HepG2 (cell line): ENCODE data around the gene ATP6V0E2. TPM values are rescaled to one million over a fixed set of nuclear protein-coding genes. Genes with fewer than 3 reads are reported as not detected.

Experiments used
- ATRX ChIP-seq: sonication (generic); formaldehyde crosslinking; IDR thresholded peaks from 2 replicates; pipeline ENCODE4 v1.4.0; 2020; ENCODE audit warnings: missing genetic modification reagents, borderline replicate concordance
- CEBPG ChIP-seq: IDR thresholded peaks from 2 replicates; pipeline ENCODE4 v1.6.1; 2016
- DMAP1 ChIP-seq: IDR thresholded peaks from 2 replicates; pipeline ENCODE4 v1.6.1; 2016
- FOXA3 ChIP-seq: IDR thresholded peaks from 2 replicates; pipeline ENCODE4 v1.6.1; 2016; ENCODE audit warnings: missing genetic modification reagents, missing compliant biosample characterization
- JDP2 ChIP-seq: sonication (generic); formaldehyde crosslinking; IDR thresholded peaks from 2 replicates; pipeline ENCODE4 v1.8.1; 2022; ENCODE audit warnings: missing genetic modification reagents, borderline replicate concordance
- MXI1 ChIP-seq: IDR thresholded peaks from 3 replicates; pipeline ENCODE4 v1.6.1; 2012; ENCODE audit warnings: low read depth, low read length, inconsistent platforms, borderline replicate concordance
- NKX3-1 ChIP-seq: sonication (generic); formaldehyde crosslinking; IDR thresholded peaks from 2 replicates; pipeline ENCODE4 v1.5.0; 2020; ENCODE audit warnings: missing genetic modification reagents
- RFX1 ChIP-seq: fragments of 450-650 bp; IDR thresholded peaks from 2 replicates; pipeline ENCODE4 v1.6.1; 2017
- THAP11 ChIP-seq: IDR thresholded peaks from 2 replicates; pipeline ENCODE4 v1.6.1; 2016; ENCODE audit warnings: missing biosample characterization, missing genetic modification reagents
- ZEB1 ChIP-seq: IDR thresholded peaks from 2 replicates; pipeline ENCODE4 v1.6.1; 2012; ENCODE audit warnings: mild to moderate bottlenecking, low read depth, inconsistent platforms; ENCODE audit not compliant: insufficient replicate concordance
- ZFP37 ChIP-seq: sonication (generic); formaldehyde crosslinking; IDR thresholded peaks from 2 replicates; pipeline ENCODE4 v1.4.0; 2020; ENCODE audit warnings: missing genetic modification reagents, borderline replicate concordance
- ZNF12 ChIP-seq: sonication (generic); formaldehyde crosslinking; IDR thresholded peaks from 2 replicates; pipeline ENCODE4 v1.5.0; 2020; ENCODE audit warnings: missing genetic modification reagents
- ZNF224 ChIP-seq: sonication (generic); formaldehyde crosslinking; IDR thresholded peaks from 2 replicates; pipeline ENCODE4 v1.5.0; 2020; ENCODE audit warnings: mild to moderate bottlenecking, missing genetic modification reagents
- ZNF296 ChIP-seq: sonication (generic); formaldehyde crosslinking; conservative IDR thresholded peaks from 2 replicates; pipeline ENCODE4 v1.5.0; 2020; ENCODE audit warnings: mild to moderate bottlenecking, missing genetic modification reagents
- ZNF557 ChIP-seq: sonication (generic); formaldehyde crosslinking; IDR thresholded peaks from 2 replicates; pipeline ENCODE4 v1.4.0; 2020; ENCODE audit warnings: missing genetic modification reagents
- ZNF589 ChIP-seq: sonication (generic); formaldehyde crosslinking; conservative IDR thresholded peaks from 2 replicates; pipeline ENCODE4 v1.8.0; 2022; ENCODE audit warnings: mild to moderate bottlenecking, moderate library complexity, missing genetic modification reagents
- ZNF7 ChIP-seq: IDR thresholded peaks from 2 replicates; pipeline ENCODE4 v1.6.1; 2016; ENCODE audit warnings: missing biosample characterization, missing genetic modification reagents
- ZSCAN25 ChIP-seq: sonication (generic); formaldehyde crosslinking; IDR thresholded peaks from 2 replicates; pipeline ENCODE4 v1.8.0; 2022; ENCODE audit warnings: mild to moderate bottlenecking, missing genetic modification reagents
- polyA plus RNA-seq, 8 experiments: library from polyadenylated mRNA; depleted of rRNA in 3 of 8; stranded (reverse) in 7 of 8; unstranded in 1 of 8; fragments of >200 nt; fragmentation: Illumina TruSeq in 4 of 8; extraction: Trizol in 4 of 8; gene quantifications; 2 replicates each; pipeline versions ENCODE4 v1.2.1 to v1.2.3, GENCODE V29; 2011 to 2016; ENCODE audit warnings: low read depth in 4 of 8, missing spikeins in 1 of 8, mixed read lengths in 1 of 8; ENCODE audit not compliant: insufficient read depth in 1 of 8
- total RNA-seq, 5 experiments: library from RNA; depleted of rRNA; stranded (reverse); fragments of >200 nt; fragmentation: Illumina TruSeq; extraction: Trizol; gene quantifications; 2 replicates each; pipeline ENCODE4 v1.2.3, GENCODE V29; 2016; ENCODE audit warnings: low read depth in 1 of 5
- TF ChIP-seq, protein P1 (sequence below): sonication (generic); formaldehyde crosslinking; IDR thresholded peaks from 2 replicates; pipeline ENCODE4 v1.8.0; 2023; ENCODE audit warnings: mild to moderate bottlenecking, missing genetic modification reagents
- TF ChIP-seq, protein P2 (sequence below): sonication (generic); formaldehyde crosslinking; IDR thresholded peaks from 2 replicates; pipeline ENCODE4 v1.8.0; 2022; ENCODE audit warnings: mild to moderate bottlenecking, missing genetic modification reagents
- TF ChIP-seq, protein P3 (sequence below): sonication (generic); formaldehyde crosslinking; conservative IDR thresholded peaks from 2 replicates; pipeline ENCODE4 v1.8.1; 2023; ENCODE audit warnings: missing genetic modification reagents
- TF ChIP-seq, protein P4 (sequence below): sonication (generic); formaldehyde crosslinking; IDR thresholded peaks from 2 replicates; pipeline ENCODE4 v1.4.0; 2020; ENCODE audit warnings: missing genetic modification reagents, borderline replicate concordance

ATP6V0E2 gene
- total and polyA plus RNA-seq, 2 of the 13 experiments (the other 11 are each of a cell fraction or from before 2014, with no cell fraction given), result 36.8 to 203 TPM

DNA sequence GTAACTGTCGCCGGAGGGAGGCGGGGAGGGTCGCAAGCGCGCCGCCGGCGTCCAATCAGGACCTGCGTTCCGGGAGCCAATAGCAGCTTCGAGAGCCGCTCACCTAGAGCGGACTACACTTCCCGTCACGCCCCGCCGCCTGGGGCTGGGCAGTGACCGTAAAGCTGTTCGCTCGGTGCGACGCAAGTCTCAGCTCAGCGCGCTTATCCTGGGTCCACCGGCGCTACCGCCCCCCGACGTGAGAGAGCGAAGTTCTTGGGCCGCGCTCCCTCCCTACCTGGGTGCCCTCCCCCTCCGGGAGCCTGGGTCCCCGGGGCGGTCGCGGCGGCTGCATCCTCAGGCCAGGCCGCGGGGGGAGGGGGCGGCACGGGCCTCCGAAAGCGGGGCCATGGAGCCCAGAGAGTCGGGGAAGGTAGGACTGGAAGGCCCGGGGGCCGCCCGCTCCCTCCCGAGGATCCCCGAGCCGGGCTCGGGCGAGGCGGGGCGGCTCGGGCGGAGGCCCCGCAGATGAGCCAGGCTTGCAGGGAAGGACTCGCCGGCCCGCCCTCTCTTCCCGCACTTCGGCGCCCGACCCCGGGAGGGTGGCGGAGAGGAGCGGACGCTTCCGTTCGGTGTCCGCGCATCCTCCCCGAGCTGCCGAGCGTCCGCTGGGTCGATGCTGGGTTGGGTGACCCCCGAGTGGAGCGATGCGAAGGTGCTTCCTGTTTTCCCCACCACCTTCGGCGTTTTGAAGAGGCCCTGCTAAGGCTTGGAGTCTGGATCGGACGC lies 35.4 kb upstream of the ATP6V0E2 start, which contains the start of gene ZNF862 (continued):
- TF ChIP-seq, protein P1, sequence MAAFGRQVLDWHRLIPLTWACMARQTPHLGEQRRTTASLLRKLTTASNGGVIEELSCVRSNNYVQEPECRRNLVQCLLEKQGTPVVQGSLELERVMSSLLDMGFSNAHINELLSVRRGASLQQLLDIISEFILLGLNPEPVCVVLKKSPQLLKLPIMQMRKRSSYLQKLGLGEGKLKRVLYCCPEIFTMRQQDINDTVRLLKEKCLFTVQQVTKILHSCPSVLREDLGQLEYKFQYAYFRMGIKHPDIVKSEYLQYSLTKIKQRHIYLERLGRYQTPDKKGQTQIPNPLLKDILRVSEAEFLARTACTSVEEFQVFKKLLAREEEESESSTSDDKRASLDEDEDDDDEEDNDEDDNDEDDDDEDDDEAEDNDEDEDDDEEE (CRISPR knock-in tag), result peak; percentile 98
- TF ChIP-seq DMAP1 (CRISPR knock-in tag) (peak; percentile 71), JDP2 (no peak), THAP11 (CRISPR knock-in tag) (peak; percentile 100), ZEB1 (no peak), MXI1 (peak; percentile 95; the same call in 1 of the 3 replicates), ZNF7 (CRISPR knock-in tag) (no peak), ZNF224 (no peak), ZFP37 (no peak), ZSCAN25 (CRISPR knock-in tag) (peak; percentile 44; the same call in 1 of the 2 replicates), ZNF557 (CRISPR knock-in tag) (no peak), ZNF589 (CRISPR knock-in tag) (no peak), ZNF12 (peak; percentile 56; the same call in 1 of the 2 replicates), FOXA3 (CRISPR knock-in tag) (peak; percentile 41), ZNF296 (CRISPR knock-in tag) (no peak), RFX1 (peak; percentile 94), NKX3-1 (CRISPR knock-in tag) (no peak), ATRX (CRISPR knock-in tag) (no peak), CEBPG (CRISPR knock-in tag) (peak; percentile 22; the same call in 1 of the 2 replicates)
- TF ChIP-seq, protein P2, sequence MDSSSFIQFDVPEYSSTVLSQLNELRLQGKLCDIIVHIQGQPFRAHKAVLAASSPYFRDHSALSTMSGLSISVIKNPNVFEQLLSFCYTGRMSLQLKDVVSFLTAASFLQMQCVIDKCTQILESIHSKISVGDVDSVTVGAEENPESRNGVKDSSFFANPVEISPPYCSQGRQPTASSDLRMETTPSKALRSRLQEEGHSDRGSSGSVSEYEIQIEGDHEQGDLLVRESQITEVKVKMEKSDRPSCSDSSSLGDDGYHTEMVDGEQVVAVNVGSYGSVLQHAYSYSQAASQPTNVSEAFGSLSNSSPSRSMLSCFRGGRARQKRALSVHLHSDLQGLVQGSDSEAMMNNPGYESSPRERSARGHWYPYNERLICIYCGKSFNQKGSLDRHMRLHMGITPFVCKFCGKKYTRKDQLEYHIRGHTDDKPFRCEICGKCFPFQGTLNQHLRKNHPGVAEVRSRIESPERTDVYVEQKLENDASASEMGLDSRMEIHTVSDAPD (CRISPR knock-in tag), result no peak
- TF ChIP-seq, protein P3, sequence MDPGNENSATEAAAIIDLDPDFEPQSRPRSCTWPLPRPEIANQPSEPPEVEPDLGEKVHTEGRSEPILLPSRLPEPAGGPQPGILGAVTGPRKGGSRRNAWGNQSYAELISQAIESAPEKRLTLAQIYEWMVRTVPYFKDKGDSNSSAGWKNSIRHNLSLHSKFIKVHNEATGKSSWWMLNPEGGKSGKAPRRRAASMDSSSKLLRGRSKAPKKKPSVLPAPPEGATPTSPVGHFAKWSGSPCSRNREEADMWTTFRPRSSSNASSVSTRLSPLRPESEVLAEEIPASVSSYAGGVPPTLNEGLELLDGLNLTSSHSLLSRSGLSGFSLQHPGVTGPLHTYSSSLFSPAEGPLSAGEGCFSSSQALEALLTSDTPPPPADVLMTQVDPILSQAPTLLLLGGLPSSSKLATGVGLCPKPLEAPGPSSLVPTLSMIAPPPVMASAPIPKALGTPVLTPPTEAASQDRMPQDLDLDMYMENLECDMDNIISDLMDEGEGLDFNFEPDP (CRISPR knock-in tag), result no peak
- TF ChIP-seq, protein P4, sequence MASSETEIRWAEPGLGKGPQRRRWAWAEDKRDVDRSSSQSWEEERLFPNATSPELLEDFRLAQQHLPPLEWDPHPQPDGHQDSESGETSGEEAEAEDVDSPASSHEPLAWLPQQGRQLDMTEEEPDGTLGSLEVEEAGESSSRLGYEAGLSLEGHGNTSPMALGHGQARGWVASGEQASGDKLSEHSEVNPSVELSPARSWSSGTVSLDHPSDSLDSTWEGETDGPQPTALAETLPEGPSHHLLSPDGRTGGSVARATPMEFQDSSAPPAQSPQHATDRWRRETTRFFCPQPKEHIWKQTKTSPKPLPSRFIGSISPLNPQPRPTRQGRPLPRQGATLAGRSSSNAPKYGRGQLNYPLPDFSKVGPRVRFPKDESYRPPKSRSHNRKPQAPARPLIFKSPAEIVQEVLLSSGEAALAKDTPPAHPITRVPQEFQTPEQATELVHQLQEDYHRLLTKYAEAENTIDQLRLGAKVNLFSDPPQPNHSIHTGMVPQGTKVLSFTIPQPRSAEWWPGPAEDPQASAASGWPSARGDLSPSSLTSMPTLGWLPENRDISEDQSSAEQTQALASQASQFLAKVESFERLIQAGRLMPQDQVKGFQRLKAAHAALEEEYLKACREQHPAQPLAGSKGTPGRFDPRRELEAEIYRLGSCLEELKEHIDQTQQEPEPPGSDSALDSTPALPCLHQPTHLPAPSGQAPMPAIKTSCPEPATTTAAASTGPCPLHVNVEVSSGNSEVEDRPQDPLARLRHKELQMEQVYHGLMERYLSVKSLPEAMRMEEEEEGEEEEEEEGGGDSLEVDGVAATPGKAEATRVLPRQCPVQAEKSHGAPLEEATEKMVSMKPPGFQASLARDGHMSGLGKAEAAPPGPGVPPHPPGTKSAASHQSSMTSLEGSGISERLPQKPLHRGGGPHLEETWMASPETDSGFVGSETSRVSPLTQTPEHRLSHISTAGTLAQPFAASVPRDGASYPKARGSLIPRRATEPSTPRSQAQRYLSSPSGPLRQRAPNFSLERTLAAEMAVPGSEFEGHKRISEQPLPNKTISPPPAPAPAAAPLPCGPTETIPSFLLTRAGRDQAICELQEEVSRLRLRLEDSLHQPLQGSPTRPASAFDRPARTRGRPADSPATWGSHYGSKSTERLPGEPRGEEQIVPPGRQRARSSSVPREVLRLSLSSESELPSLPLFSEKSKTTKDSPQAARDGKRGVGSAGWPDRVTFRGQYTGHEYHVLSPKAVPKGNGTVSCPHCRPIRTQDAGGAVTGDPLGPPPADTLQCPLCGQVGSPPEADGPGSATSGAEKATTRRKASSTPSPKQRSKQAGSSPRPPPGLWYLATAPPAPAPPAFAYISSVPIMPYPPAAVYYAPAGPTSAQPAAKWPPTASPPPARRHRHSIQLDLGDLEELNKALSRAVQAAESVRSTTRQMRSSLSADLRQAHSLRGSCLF, result no peak
